Measurements from ENCODE around the gene KIF26B.

Gene KIF26B

DNA sequence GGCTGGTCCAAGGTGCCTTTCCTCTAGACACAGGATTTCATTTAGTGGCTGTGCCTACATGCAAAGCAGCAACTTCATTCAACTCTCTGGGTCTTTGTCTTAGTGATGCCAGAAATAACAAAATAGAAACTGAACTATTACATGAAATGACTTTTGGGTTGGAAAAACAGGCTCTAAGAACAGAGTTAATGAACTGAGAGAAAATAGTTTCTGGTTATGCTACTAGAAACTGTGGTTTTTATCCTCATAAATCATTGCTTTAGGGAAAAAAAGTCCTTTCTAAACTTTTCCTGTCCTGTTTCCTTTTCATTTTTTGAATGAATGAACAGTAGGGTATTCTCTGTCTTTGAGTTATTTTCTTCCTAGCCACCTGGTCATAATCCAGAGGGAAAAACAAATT lies 424.0 kb downstream of the KIF26B start:
- H3K27ac Mint-ChIP-seq, result no peak overlapping the region
- H3K4me1 Mint-ChIP-seq, result no peaks in the 10 kb centered on the region
- ATAC-seq (no peak), DNase-seq (no peak)
- H3K27me3 Mint-ChIP-seq, result peaks cover 22% of the 10 kb centered on the region
- H3K9me3 Mint-ChIP-seq, result no peaks in the 10 kb centered on the region
- H3K4me3 Mint-ChIP-seq, result no peak overlapping the region

GRCh38 chr1:245579881-245580280 lies 425.1 kb downstream of the KIF26B start:
- Mint-ChIP-seq H3K27ac (no peak overlapping the region), H3K9me3 (no peaks in the 10 kb centered on the region), H3K27me3 (peaks cover 22% of the 10 kb centered on the region), H3K4me1 (no peaks in the 10 kb centered on the region), H3K4me3 (no peak overlapping the region)
- no peak for ATAC-seq
- no peak for DNase-seq

DNA sequence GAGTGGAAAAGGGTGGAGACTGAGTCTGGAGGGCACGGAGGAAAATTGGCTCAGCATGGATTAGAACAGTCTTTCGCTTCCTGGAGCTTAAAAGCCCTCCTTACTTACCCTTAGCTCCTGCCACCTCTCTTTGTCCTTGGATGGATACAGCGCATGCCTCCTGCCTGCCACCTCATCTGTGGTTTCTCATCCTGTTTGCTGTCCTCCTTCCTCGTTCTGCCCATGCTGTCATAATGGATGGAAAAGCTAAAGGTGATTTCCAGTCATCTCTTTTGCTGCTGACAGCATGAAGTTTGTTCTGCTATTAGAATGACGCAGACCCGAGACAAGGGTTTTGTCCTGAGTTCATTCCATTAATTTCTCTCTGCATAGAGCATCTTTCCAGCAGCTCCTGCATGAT lies 425.9 kb downstream of the KIF26B start:
- ATAC-seq, result no peak
- Mint-ChIP-seq H3K4me1 (no peaks in the 10 kb centered on the region), H3K27me3 (peaks cover 22% of the 10 kb centered on the region), H3K4me3 (no peak overlapping the region), H3K9me3 (no peaks in the 10 kb centered on the region), H3K27ac (no peak overlapping the region)
- DNase-seq, result no peak

DNA sequence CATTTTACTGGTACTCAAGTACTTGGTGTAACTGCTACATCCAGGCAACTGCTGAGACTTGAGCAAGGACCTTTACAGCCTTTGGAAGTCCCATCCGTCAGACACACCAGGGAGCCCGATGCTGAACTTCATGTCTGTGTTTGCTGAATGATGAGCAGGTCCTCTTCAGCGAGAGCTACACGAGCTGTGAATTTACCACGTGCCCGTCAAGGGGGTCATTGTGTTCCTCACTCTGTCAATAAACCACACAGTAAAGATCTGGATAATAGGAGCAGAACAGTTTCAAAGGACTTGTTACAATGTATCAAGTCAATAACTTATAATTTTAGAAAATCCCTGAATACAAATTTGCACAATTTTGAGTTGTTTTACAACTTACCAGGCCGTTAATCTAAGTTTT lies 427.2 kb downstream of the KIF26B start:
- no peak overlapping the region for H3K4me3 Mint-ChIP-seq
- no peak overlapping the region for H3K27ac Mint-ChIP-seq
- H3K9me3 Mint-ChIP-seq, result no peaks in the 10 kb centered on the region
- DNase-seq (no peak), ATAC-seq (no peak)
- no peaks in the 10 kb centered on the region for H3K4me1 Mint-ChIP-seq
- H3K27me3 Mint-ChIP-seq, result peaks cover 20% of the 10 kb centered on the region

DNA sequence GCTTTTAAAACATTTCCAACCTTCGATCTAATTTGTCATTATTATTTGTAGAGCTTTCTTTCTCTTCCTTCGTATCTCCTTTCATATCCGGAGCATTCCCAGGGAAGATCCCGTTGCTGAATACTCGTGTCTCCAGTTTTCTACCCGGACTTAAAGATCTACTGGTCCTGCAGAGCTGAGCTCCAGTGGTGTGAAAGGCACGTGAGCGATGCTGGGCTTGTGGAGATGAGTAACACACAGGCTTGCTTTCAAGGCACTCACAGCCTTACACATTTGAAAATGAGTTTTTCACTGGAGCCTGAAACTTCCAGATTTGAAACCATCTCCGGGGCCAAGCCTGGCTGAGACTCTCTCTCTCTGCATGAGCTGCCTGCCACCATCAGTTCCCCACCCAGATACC lies 428.3 kb downstream of the KIF26B start:
- H3K4me3 Mint-ChIP-seq, result no peak overlapping the region
- DNase-seq (no peak), ATAC-seq (no peak)
- H3K27ac Mint-ChIP-seq, result no peak overlapping the region
- H3K9me3 Mint-ChIP-seq, result no peaks in the 10 kb centered on the region
- H3K27me3 Mint-ChIP-seq, result peaks cover 11% of the 10 kb centered on the region
- no peaks in the 10 kb centered on the region for H3K4me1 Mint-ChIP-seq

DNA sequence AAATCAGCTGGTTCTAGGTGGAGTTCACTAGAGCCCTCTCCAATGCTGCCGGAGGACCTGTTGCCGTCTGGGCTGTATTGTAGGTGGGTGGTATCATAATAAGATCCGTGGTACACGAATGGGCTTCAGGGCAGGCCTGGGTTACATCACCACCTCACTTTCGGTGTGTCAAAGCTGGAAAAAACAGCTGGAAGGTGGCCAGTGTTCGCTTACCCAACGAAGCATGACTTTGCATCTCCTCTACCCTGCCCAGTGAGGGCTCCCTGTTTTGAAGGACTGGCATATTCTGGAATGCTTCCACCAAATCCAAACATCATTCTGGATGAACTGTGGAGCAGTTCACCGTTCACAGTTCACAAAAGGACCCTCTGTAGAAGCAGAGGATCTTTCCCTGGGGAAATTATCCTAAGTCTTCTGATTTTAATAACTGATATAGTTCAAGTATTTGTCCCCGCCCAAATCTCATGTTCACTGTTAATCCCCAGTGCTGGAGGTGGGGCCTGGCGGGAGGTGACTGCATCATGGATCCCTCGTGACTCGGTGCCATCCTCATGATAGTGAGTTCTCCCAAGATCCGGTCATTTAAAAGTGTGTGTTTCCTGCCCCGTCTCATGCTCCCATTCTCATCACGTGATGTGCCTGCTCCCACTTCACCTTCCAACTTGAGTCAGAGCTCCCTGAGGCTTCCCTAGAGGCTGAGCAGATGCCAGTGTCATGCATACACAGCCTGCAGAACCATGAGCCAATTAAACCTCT lies 429.0 kb downstream of the KIF26B start:
- DNase-seq, result no peak
- no peak overlapping the region for H3K4me3 Mint-ChIP-seq

GRCh38 chr1:245585252-245585959 lies 430.6 kb downstream of the KIF26B start:
- H3K4me1 Mint-ChIP-seq, result no peaks in the 10 kb centered on the region
- H3K27me3 Mint-ChIP-seq, result peaks cover 7% of the 10 kb centered on the region
- DNase-seq (no peak), ATAC-seq (no peak)
- H3K9me3 Mint-ChIP-seq, result no peaks in the 10 kb centered on the region
- H3K4me3 Mint-ChIP-seq, result no peak overlapping the region
- no peak overlapping the region for H3K27ac Mint-ChIP-seq

More for the DNA sequence above, 429.0 kb downstream of the KIF26B start:
- no peaks in the 10 kb centered on the region for H3K9me3 Mint-ChIP-seq
- H3K27ac Mint-ChIP-seq, result no peak overlapping the region
- H3K27me3 Mint-ChIP-seq, result peaks cover 7% of the 10 kb centered on the region
- no peaks in the 10 kb centered on the region for H3K4me1 Mint-ChIP-seq
- ATAC-seq, result no peak

- no peaks in the 10 kb centered on the region for H3K9me3 Mint-ChIP-seq
- ATAC-seq (no peak), DNase-seq (no peak)
- H3K27ac Mint-ChIP-seq, result no peak overlapping the region
- H3K27me3 Mint-ChIP-seq, result peaks cover 7% of the 10 kb centered on the region
- H3K4me1 Mint-ChIP-seq, result no peaks in the 10 kb centered on the region
- H3K4me3 Mint-ChIP-seq, result no peak overlapping the region
Observed at GRCh38 chr1:245587435-245588115, 432.8 kb downstream of the KIF26B start.

DNA sequence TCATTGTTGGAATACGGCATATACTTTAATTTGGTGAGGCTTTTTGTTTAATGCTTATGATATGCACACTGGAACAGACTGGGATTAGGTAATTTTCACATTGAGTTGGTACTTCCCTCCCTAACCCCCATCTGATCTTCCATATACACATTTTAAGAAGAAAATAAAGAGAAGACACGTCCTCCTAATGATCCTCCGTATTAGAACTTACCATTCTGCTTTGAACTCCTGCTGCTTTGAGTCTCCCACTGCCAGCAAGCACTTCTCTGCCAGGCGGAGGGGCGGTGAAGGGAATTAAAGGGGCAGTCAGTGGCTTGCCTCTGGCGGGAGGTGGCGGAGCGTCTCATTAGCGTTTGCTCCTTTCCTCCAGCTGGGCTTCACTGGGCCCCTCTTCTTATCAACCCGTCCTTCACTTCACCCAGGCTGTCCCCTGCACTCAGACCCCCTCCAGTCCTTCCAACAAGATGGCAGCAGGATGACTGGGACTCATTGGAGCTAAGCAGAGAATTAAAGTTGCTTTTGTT lies 433.4 kb downstream of the KIF26B start:
- Mint-ChIP-seq H3K27ac (no peak overlapping the region), H3K4me3 (no peak overlapping the region), H3K9me3 (no peaks in the 10 kb centered on the region), H3K4me1 (no peaks in the 10 kb centered on the region), H3K27me3 (peaks cover 2% of the 10 kb centered on the region)
- DNase-seq, result no peak
- no peak for ATAC-seq

- Mint-ChIP-seq H3K4me1 (no peaks in the 10 kb centered on the region), H3K27ac (no peak overlapping the region), H3K27me3 (no peaks in the 10 kb centered on the region), H3K4me3 (no peak overlapping the region), H3K9me3 (no peaks in the 10 kb centered on the region)
- DNase-seq (no peak), ATAC-seq (no peak)
Observed at GRCh38 chr1:245589316-245589715, 434.5 kb downstream of the KIF26B start.

DNA sequence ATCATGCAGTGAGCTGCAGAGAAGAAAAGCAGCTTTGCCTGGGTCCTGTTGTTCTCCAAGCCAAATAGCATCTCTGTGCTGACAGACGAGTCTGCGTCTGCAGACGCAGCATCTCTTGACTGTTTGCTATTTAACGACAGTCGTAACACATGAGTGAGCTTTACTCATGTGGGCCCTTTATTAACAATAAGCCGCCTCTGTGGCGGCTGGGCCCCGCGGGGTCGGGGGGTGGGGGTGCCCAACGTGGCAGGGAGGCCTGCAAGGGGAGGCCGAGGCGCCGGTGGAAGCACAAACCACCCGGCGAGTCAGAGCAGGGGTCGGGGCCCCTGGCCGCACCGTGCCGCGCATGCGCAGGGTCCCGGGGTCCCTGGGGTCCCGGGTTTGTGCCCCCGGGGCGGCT lies 435.1 kb downstream of the KIF26B start:
- H3K4me3 Mint-ChIP-seq, result no peak overlapping the region
- no peaks in the 10 kb centered on the region for H3K4me1 Mint-ChIP-seq
- H3K27me3 Mint-ChIP-seq, result no peaks in the 10 kb centered on the region
- ATAC-seq (peak; percentile 65), DNase-seq (no peak)
- H3K27ac Mint-ChIP-seq, result no peak overlapping the region
- H3K9me3 Mint-ChIP-seq, result no peaks in the 10 kb centered on the region

GRCh38 chr1:245590726-245591125 lies 435.9 kb downstream of the KIF26B start:
- ATAC-seq (no peak), DNase-seq (no peak)
- H3K27me3 Mint-ChIP-seq, result peaks cover 4% of the 10 kb centered on the region
- no peaks in the 10 kb centered on the region for H3K4me1 Mint-ChIP-seq
- peaks cover 0 to 2% of the 10 kb centered on the region in 2 donors for H3K9me3 Mint-ChIP-seq
- H3K4me3 Mint-ChIP-seq, result no peak overlapping the region
- no peak overlapping the region for H3K27ac Mint-ChIP-seq

- Mint-ChIP-seq H3K9me3 (peaks cover 0 to 8% of the 10 kb centered on the region in 2 donors), H3K27ac (no peak overlapping the region), H3K4me3 (no peak overlapping the region), H3K27me3 (peaks cover 10% of the 10 kb centered on the region), H3K4me1 (no peaks in the 10 kb centered on the region)
- DNase-seq, result no peak
- no peak for ATAC-seq
Observed at GRCh38 chr1:245591346-245592188, 436.8 kb downstream of the KIF26B start.

- Mint-ChIP-seq H3K27me3 (peaks cover 10% of the 10 kb centered on the region), H3K27ac (no peak overlapping the region), H3K9me3 (peaks cover 0 to 8% of the 10 kb centered on the region in 2 donors), H3K4me3 (no peak overlapping the region), H3K4me1 (no peaks in the 10 kb centered on the region)
- DNase-seq (no peak), ATAC-seq (no peak)
Observed at GRCh38 chr1:245592189-245592460, 437.3 kb downstream of the KIF26B start.

- Mint-ChIP-seq H3K9me3 (peaks cover 0 to 8% of the 10 kb centered on the region in 2 donors), H3K4me3 (no peak overlapping the region)
Observed at GRCh38 chr1:245598524-245599305, 443.9 kb downstream of the KIF26B start.

More at GRCh38 chr1:245598524-245599305, 443.9 kb downstream of the KIF26B start:
- no peaks in the 10 kb centered on the region for H3K4me1 Mint-ChIP-seq
- peaks cover 10% of the 10 kb centered on the region for H3K27me3 Mint-ChIP-seq
- H3K27ac Mint-ChIP-seq, result no peak overlapping the region
- DNase-seq, result no peak
- no peak for ATAC-seq

Data from stimulated activated naive CD8-positive, alpha-beta T cell treated with anti-CD3 and anti-CD28 coated beads, Interleukin-15, amount 100 ng/mL, for 72 hours (primary cell).